Upper lobe of left lung (tissue), 6 donors: ENCODE results near the gene DENND2C. TPM values are rescaled to one million over a fixed set of nuclear protein-coding genes. Genes with fewer than 3 reads are reported as not detected.

ENCODE experiments used
- ATAC-seq, 2 donors: fragments of 200-7000 bp; cut with Tn5 transposase; one replicate each; pipeline ENCODE4 v1.9.1; 2022; ENCODE audit warnings: mild to moderate bottlenecking in 2 of 2, moderate library complexity in 2 of 2; ENCODE audit not compliant: low FRiP score in 2 of 2
- DNase-seq, 2 donors: peaks; one replicate each; pipeline ENCODE4 v3.0.0-alpha.2; 2019 to 2020
- H3K27ac ChIP-seq, 4 donors: fragments of 200-600 bp; sonication (generic); one replicate each; pipeline ENCODE4 v1.5.1; 2016 to 2019
- H3K27me3 ChIP-seq, 4 donors: fragments of 200-600 bp; sonication (generic); one replicate each; pipeline ENCODE4 v1.5.1; 2017 to 2019
- H3K36me3 ChIP-seq, 4 donors: fragments of 200-600 bp; sonication (generic); one replicate each; pipeline ENCODE4 v1.5.1; 2016 to 2019
- H3K4me1 ChIP-seq, 4 donors: fragments of 200-600 bp; sonication (generic); one replicate each; pipeline ENCODE4 v1.5.1; 2018 to 2019
- H3K4me3 ChIP-seq, 4 donors: fragments of 200-600 bp; sonication (generic); one replicate each; pipeline ENCODE4 v1.5.1; 2017 to 2019; ENCODE audit warnings: mild to moderate bottlenecking in 2 of 4, moderate library complexity in 1 of 4
- H3K9me3 ChIP-seq, 4 donors: fragments of 200-600 bp; sonication (generic); one replicate each; pipeline ENCODE4 v1.5.1; 2018 to 2019
- EP300 ChIP-seq, 4 donors: sonication (generic); formaldehyde crosslinking; IDR thresholded peaks; one replicate each; pipeline ENCODE4 v1.5.1; 2017; ENCODE audit warnings: antibody characterized with exemption in 4 of 4, control low read depth in 2 of 4
- POLR2A ChIP-seq, 4 donors: fragments of 450-650 bp; IDR thresholded peaks; one replicate each; pipeline ENCODE4 v1.5.1; 2016 to 2017; ENCODE audit warnings: antibody characterized with exemption in 4 of 4, mild to moderate bottlenecking in 2 of 4
- POLR2AphosphoS5 ChIP-seq, 2 donors: sonication (generic); formaldehyde crosslinking; IDR thresholded peaks; one replicate each; pipeline ENCODE4 v1.5.1; 2017; ENCODE audit warnings: antibody characterized with exemption in 2 of 2
- WGBS, 2 donors: methylation state at CpG; one replicate each; pipeline ENCODE4 v1.1.5; 2017 to 2018; 5-methylcytosine and 5-hydroxymethylcytosine counted together
- total RNA-seq, 6 donors: library from RNA; depleted of rRNA in 4 of 6; stranded (reverse); fragments of >200 nt in 4 of 6; gene quantifications; one replicate each; pipeline versions ENCODE4 v1.1.0 to v1.2.1, GENCODE V29; 2016 to 2021
- TF ChIP-seq, protein P1 (sequence below), 6 experiments: fragments of 450-650 bp in 4 of 6; fragments of 200-600 bp in 2 of 6; sonication (generic) in 2 of 6; IDR thresholded peaks; one replicate each; pipeline ENCODE4 v1.5.1; 2016 to 2019; ENCODE audit warnings: antibody characterized with exemption in 6 of 6
- donor health status: DM: no; HTN: no; CAD: no; lungs with moderate emphysema.
- donor health status: DM: no; HTN: yes; CAD: no; lungs with severe emphysema.

The DENND2C gene
- total RNA-seq, 6 donors from 2014 or later, result 2.1 to 6.5 (median 3.6) TPM

DNA sequence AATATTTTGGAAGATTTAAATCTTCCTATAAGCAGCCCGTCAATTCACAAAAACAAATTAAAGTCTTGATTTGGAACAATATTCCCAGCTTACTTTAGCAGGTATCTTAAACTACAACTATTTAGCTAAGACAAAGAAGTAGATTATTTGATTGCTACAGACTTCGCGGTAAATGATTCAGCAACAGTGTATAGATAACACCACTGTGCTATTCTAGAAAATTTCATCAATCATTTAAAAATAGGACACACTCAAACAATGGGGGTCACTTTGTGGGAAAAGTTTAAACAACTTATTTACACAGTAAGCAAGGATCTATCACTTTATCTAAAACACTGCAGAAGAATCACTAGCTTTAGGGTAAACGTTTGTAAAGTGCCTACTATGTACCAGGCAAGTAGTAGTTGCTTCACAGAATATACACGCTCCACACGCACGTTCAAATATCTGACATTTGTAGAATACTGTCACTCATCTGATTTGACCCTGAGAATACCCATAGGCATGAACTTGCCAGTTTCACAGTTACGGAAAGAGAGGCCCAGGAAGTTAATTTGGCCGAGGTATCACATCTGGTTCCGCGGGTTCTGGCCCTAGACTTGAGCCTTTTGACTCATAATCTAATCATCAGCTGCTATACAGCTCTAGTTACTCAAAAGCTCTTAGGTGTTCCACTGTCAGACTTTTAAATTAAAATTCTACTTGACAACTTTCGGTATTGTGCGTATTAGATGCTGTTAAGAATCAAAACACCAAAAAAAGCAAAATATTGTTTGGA is 876 bp downstream of the DENND2C start:
- DNase-seq (no peak), ATAC-seq (peak in 1 of 2 donors; percentile 14)
- H3K27me3 ChIP-seq, result no peaks in the 10 kb centered on the region
- peak overlapping the region; percentile 12 to 86 (median 69) for H3K4me3 ChIP-seq
- WGBS, 2 donors, result 40 to 48% methylated on average over 13 of the region's 13 CpGs
- TF ChIP-seq, protein P1, sequence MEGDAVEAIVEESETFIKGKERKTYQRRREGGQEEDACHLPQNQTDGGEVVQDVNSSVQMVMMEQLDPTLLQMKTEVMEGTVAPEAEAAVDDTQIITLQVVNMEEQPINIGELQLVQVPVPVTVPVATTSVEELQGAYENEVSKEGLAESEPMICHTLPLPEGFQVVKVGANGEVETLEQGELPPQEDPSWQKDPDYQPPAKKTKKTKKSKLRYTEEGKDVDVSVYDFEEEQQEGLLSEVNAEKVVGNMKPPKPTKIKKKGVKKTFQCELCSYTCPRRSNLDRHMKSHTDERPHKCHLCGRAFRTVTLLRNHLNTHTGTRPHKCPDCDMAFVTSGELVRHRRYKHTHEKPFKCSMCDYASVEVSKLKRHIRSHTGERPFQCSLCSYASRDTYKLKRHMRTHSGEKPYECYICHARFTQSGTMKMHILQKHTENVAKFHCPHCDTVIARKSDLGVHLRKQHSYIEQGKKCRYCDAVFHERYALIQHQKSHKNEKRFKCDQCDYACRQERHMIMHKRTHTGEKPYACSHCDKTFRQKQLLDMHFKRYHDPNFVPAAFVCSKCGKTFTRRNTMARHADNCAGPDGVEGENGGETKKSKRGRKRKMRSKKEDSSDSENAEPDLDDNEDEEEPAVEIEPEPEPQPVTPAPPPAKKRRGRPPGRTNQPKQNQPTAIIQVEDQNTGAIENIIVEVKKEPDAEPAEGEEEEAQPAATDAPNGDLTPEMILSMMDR (IDR thresholded peaks at IDR 0.05), result no peak
- TF ChIP-seq POLR2A (IDR thresholded peaks at IDR 0.05) (no peak), EP300 (IDR thresholded peaks at IDR 0.05) (no peak)
- no peaks in the 10 kb centered on the region for H3K36me3 ChIP-seq
- peaks cover 0 to 21% (median 8%) of the 10 kb centered on the region in 4 donors for H3K4me1 ChIP-seq
- H3K9me3 ChIP-seq, result no peaks in the 10 kb centered on the region
- H3K27ac ChIP-seq, result peak overlapping the region; percentile 81 to 90 (median 84)

DNA sequence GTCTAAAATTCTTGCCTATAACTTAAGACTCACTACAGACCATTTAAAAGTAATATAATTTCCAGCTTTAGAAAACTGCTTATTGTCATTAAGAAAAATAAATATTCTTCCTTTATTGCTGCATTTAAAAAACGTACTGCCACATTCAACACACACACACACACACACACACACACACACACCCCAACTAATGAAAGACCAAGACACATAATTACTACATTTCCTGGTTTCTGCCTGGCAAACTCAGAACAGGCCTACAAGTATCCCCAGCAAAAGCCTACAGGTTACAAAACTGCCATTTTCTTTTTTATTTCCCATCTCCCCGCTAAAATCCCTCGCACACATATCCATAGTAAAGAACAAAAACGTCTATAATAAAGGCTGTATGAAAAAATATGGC is 1.5 kb downstream of the DENND2C start:
- Histone ChIP-seq H3K4me3 (no peak overlapping the region), H3K27ac (peak overlapping the region in 2 of 4 donors; percentile 81 to 90), H3K9me3 (no peaks in the 10 kb centered on the region), H3K4me1 (peaks cover 0 to 21% (median 8%) of the 10 kb centered on the region in 4 donors), H3K36me3 (no peaks in the 10 kb centered on the region), H3K27me3 (no peaks in the 10 kb centered on the region)
- TF ChIP-seq POLR2AphosphoS5 (IDR thresholded peaks at IDR 0.05) (no peak), EP300 (IDR thresholded peaks at IDR 0.05) (no peak), POLR2A (IDR thresholded peaks at IDR 0.05) (no peak)
- TF ChIP-seq, protein P1 (IDR thresholded peaks at IDR 0.05), result no peak
- 67 to 75% methylated on average over 4 of the region's 4 CpGs for WGBS, 2 donors
- no peak for DNase-seq
- no peak for ATAC-seq

DNA sequence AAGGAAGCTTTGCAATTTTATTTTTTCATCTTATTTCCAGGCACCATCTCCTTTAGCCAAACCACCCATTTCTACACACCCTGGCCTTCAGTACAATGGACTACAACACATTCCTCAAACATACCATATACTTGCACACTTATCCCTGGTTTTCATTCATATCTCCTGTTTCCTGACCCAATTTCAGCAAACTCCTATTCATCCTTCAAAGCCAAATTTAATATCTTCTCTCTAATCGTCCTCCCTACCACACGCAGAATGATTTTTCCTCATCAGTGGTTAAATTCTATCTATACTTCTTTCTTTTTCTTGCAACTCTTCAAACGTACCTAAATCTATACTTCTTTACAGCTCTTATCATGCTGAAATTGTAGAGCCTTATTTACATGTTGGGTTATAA is 2.9 kb downstream of the DENND2C start:
- Histone ChIP-seq H3K27me3 (no peaks in the 10 kb centered on the region), H3K4me3 (no peak overlapping the region), H3K27ac (no peak overlapping the region), H3K36me3 (no peaks in the 10 kb centered on the region), H3K4me1 (peaks cover 0 to 21% (median 8%) of the 10 kb centered on the region in 4 donors), H3K9me3 (no peaks in the 10 kb centered on the region)
- ATAC-seq (no peak), DNase-seq (no peak)
- TF ChIP-seq POLR2AphosphoS5 (IDR thresholded peaks at IDR 0.05) (no peak), POLR2A (IDR thresholded peaks at IDR 0.05) (no peak), EP300 (IDR thresholded peaks at IDR 0.05) (no peak)
- TF ChIP-seq, protein P1 (IDR thresholded peaks at IDR 0.05), result no peak
- 87 to 92% methylated on average over 3 of the region's 3 CpGs for WGBS, 2 donors

DNA sequence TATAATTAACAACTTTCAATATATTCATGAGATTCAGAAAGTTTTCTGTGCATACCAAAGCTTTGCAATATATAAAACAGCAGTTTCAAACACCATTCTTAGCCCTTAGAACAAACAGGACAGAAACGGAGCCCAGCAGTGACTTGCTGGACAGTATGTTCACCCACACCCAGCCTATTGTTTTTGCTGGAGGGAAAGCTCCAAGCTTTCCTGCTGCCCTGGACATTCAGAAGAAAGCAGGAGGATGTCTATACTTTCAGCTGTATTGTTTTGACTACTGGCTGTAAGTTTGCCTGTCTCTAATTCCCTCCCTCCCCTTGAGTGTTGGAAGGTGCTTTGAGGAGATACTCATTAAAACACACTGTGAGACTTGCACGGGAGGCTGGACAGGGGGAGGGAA is 9.6 kb downstream of the DENND2C start:
- DNase-seq (no peak), ATAC-seq (no peak)
- 36 to 49% methylated on average over 2 of the region's 2 CpGs for WGBS, 2 donors
- TF ChIP-seq, protein P1 (IDR thresholded peaks at IDR 0.05), result no peak
- TF ChIP-seq POLR2AphosphoS5 (IDR thresholded peaks at IDR 0.05), result no peak
- no peak for TF ChIP-seq POLR2A (IDR thresholded peaks at IDR 0.05)
- TF ChIP-seq EP300 (IDR thresholded peaks at IDR 0.05), result no peak
- Histone ChIP-seq H3K27me3 (no peaks in the 10 kb centered on the region), H3K4me3 (no peak overlapping the region), H3K27ac (peak overlapping the region in 2 of 4 donors; percentile 24 to 40), H3K36me3 (no peaks in the 10 kb centered on the region), H3K9me3 (no peaks in the 10 kb centered on the region), H3K4me1 (no peaks in the 10 kb centered on the region)

GRCh38 chr1:114651893-114652292 is 18.0 kb downstream of the DENND2C start:
- ATAC-seq, result no peak
- Histone ChIP-seq H3K9me3 (no peaks in the 10 kb centered on the region), H3K36me3 (no peaks in the 10 kb centered on the region), H3K27me3 (no peaks in the 10 kb centered on the region), H3K4me1 (no peaks in the 10 kb centered on the region), H3K4me3 (no peak overlapping the region), H3K27ac (no peak overlapping the region)
- TF ChIP-seq EP300 (IDR thresholded peaks at IDR 0.05) (no peak), POLR2A (IDR thresholded peaks at IDR 0.05) (no peak), POLR2AphosphoS5 (IDR thresholded peaks at IDR 0.05) (no peak)
- TF ChIP-seq, protein P1 (IDR thresholded peaks at IDR 0.05), result no peak
- DNase-seq, result no peak
- 74 to 81% methylated on average over 2 of the region's 2 CpGs for WGBS, 2 donors
